T-cell (primary cell): ENCODE measurements around the gene ADAP2. TPM values are rescaled to one million over a fixed set of nuclear protein-coding genes. Genes with fewer than 3 reads are reported as not detected.

Experiments used
- ATAC-seq, 4 experiments: fragments of 200-7000 bp in 3 of 4; fragments of 150-1000 bp in 1 of 4; cut with Tn5 transposase; replicated peaks in 1 of 4; 1 replicate in 3 of 4; 2 replicates in 1 of 4; pipeline ENCODE4 v1.10.0; 2021; ENCODE audit warnings: moderate library complexity in 3 of 4, mild to moderate bottlenecking in 2 of 4, moderate number of reproducible peaks in 1 of 4
- CTCF ChIA-PET, 2 donors: fragments of 300-600 bp; sonication (Branson Sonifier 250); formaldehyde crosslinking; loops; one replicate each; lab custom pipeline; 2022; ENCODE audit warnings: antibody characterized with exemption in 2 of 2; lab: Charles Lee
- POLR2A ChIA-PET, 2 donors: fragments of 300-600 bp; sonication (Branson Sonifier 250); formaldehyde crosslinking; loops; one replicate each; lab custom pipeline; 2022; ENCODE audit warnings: antibody characterized with exemption in 2 of 2; lab: Charles Lee
- DNase-seq, 35 experiments: peaks; one replicate each; pipeline versions ENCODE4 v3.0.0 to v3.0.0-alpha.2; 2013 to 2023
- H3K27ac ChIP-seq: one replicate; pipeline ENCODE4 v1.5.1; 2013; ENCODE audit warnings: low read length
- H3K27me3 ChIP-seq, 2 experiments: replicated peaks in 1 of 2; 1 replicate in 1 of 2; 2 replicates in 1 of 2; pipeline versions ENCODE4 v1.6.1 to v1.7.0; 2013; ENCODE audit warnings: low read length in 1 of 2, mixed read lengths in 1 of 2; ENCODE audit not compliant: control insufficient read depth in 2 of 2, insufficient read depth in 2 of 2; ENCODE audit errors: extremely low read depth in 1 of 2
- H3K36me3 ChIP-seq, 2 donors: 1 replicate in 1 of 2; 2 replicates in 1 of 2; pipeline versions ENCODE4 v1.6.1 to v1.7.0; 2013; ENCODE audit warnings: low read length in 1 of 2; ENCODE audit not compliant: control insufficient read depth in 2 of 2, insufficient read depth in 1 of 2; ENCODE audit errors: extremely low read depth in 1 of 2
- H3K4me1 ChIP-seq, 2 experiments: 1 replicate in 1 of 2; 2 replicates in 1 of 2; pipeline versions ENCODE4 v1.6.1 to v1.7.0; 2013; ENCODE audit warnings: low read length in 2 of 2, mixed read lengths in 1 of 2; ENCODE audit not compliant: insufficient read depth in 2 of 2, control insufficient read depth in 1 of 2; ENCODE audit errors: extremely low read depth in 1 of 2
- H3K4me3 ChIP-seq, 2 donors: 1 replicate in 1 of 2; 2 replicates in 1 of 2; pipeline versions ENCODE4 v1.5.1 to v1.7.0; 2013; ENCODE audit warnings: mild to moderate bottlenecking in 2 of 2, low read length in 1 of 2, moderate library complexity in 1 of 2; ENCODE audit not compliant: control insufficient read depth in 1 of 2; ENCODE audit errors: extremely low read depth in 1 of 2
- H3K9me3 ChIP-seq: 2 replicates; pipeline ENCODE4 v1.7.0; 2013
- H3K27ac Mint-ChIP-seq, 2 donors: one replicate each; pipeline ENCODE4 v1.8.0; 2020 to 2021; ENCODE audit warnings: mild to moderate bottlenecking in 2 of 2, mixed read lengths in 2 of 2
- H3K27me3 Mint-ChIP-seq, 2 donors: one replicate each; pipeline ENCODE4 v1.8.0; 2021 to 2022; ENCODE audit warnings: mixed read lengths in 2 of 2
- H3K36me3 Mint-ChIP-seq: one replicate; pipeline ENCODE4 v1.8.0; 2021; ENCODE audit warnings: mixed read lengths
- H3K4me1 Mint-ChIP-seq, 3 donors: one replicate each; pipeline ENCODE4 v1.8.0; 2020 to 2022; ENCODE audit warnings: mixed read lengths in 3 of 3, mild to moderate bottlenecking in 1 of 3
- H3K4me3 Mint-ChIP-seq, 3 donors: one replicate each; pipeline ENCODE4 v1.8.0; 2020 to 2022; ENCODE audit warnings: mild to moderate bottlenecking in 3 of 3, mixed read lengths in 3 of 3, moderate library complexity in 3 of 3
- H3K9me3 Mint-ChIP-seq, 3 donors: one replicate each; pipeline ENCODE4 v1.8.0; 2020 to 2022; ENCODE audit warnings: mixed read lengths in 3 of 3
- WGBS: methylation state at CpG from one replicate; pipeline ENCODE4 v1.1.5; 2013; ENCODE audit warnings: missing lambda C conversion rate; ENCODE audit not compliant: insufficient coverage; 5-methylcytosine and 5-hydroxymethylcytosine counted together
- total RNA-seq, 35 experiments: library from RNA in 6 of 35; stranded (reverse) in 6 of 35; fragments of 120-200 nt in 1 of 35; gene quantifications; one replicate each; pipeline versions ENCODE4 v1.2.1 to v1.2.4 and lab custom pipeline; 2013 to 2026

ADAP2 gene
- total RNA-seq, 5 donors from 2014 or later (not counting 1 experiment from before 2014, with no cell fraction given): 1.7 to 4.9 (median 2.1) TPM

DNA sequence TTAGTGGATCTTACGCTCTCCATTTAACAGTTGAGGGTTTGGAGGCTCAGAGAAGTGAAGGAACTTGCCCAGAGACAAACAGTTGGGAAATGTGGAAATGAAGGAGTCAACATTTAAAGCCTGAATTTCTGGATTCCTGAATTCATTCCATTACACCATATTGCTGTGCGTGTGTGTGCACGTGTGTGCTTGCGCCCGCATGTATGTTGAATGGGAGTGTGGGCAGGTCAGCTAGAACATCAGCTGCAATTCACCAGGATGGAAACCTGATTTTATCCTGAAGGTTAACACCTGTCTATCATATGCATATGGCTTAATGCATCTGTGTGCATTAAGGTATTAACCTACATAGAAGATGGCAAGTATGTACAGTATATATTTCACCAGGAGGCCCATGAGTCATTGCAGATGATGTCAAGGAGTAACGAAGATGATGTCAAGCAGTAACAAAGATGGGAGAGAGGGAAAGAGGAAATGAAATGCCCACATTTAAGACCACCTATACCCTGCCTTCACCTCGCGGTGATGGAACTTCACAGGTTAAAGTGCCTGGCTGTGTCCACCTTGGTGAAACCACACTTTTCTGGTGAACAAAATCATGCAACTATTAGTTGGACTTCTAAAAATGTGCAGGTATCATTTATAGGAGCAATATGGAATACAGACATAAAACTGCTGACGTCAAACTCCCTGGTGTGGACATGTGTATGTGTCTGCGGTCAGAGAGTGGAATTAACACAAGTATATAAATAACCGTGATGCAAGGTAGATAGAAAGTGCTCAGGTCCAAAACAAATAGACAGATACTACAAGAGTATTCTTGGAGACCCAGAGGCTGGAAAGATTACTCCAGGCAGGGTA lies 832 bp upstream of the ADAP2 start:
- Histone ChIP-seq H3K27ac (no peak overlapping the region), H3K36me3 (no peaks in the 10 kb centered on the region), H3K9me3 (no peaks in the 10 kb centered on the region), H3K4me3 (no peak overlapping the region), H3K4me1 (peaks cover 0 to 10% of the 10 kb centered on the region in 2 experiments), H3K27me3 (peaks cover 5 to 43% of the 10 kb centered on the region in 2 experiments)
- H3K9me3 Mint-ChIP-seq: no peaks in the 10 kb centered on the region
- no peaks in the 10 kb centered on the region for H3K36me3 Mint-ChIP-seq
- H3K27me3 Mint-ChIP-seq: peaks cover 34 to 44% of the 10 kb centered on the region in 2 donors
- H3K27ac Mint-ChIP-seq: no peak overlapping the region
- ChIA-PET POLR2A (no interaction called here), CTCF (no interaction called here)
- no CpG with 5 or more reads among the region's 11 CpGs for WGBS
- no peak for DNase-seq
- peaks cover 6 to 14% (median 7%) of the 10 kb centered on the region in 3 donors for H3K4me1 Mint-ChIP-seq
- peak overlapping the region; percentile 47 to 64 (median 64) for H3K4me3 Mint-ChIP-seq
- no peak for ATAC-seq

DNA sequence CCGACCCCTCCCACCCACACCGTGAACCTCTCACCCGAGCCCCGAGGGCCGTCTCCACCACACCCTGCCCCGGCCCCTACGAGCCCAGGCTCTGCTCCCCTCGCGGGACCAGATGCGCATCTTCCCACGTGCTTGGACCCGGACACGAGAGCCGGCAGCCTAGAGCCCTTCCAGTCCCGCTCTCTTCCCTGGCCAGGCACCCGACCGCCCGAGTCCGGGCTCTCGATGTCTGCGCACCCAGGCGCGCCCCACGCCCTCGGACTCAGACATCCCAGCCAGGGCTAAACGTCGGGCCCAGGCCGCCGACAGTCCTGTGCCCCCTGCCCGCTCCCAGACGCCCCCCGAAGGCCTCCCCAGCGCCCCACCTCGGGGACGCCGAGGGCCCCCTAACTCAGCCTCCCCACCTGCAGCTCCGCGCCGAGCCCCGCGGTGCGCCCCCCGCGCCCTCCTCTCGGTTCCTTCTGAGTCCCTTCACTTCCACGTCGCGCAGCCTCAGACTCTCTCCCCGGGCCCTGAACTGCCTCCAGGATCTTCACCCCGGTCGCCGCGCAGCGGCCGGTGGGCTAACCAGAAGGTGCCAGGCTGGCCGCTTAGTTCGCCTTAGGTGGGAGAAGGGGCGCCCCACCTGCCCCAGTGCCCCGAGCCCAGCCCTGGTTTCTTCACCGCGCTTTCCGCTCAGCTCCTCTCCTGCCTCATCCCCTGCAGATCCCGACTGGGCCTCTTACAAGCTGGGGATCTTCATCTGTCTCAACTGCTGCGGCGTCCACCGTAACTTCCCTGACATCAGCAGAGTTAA lies 688 bp downstream of the ADAP2 start:
- Histone ChIP-seq H3K4me3 (no peak overlapping the region), H3K36me3 (no peaks in the 10 kb centered on the region), H3K9me3 (no peaks in the 10 kb centered on the region), H3K27ac (no peak overlapping the region), H3K27me3 (peaks cover 5 to 54% of the 10 kb centered on the region in 2 experiments), H3K4me1 (peaks cover 0 to 10% of the 10 kb centered on the region in 2 experiments)
- Mint-ChIP-seq H3K9me3 (no peaks in the 10 kb centered on the region), H3K36me3 (no peaks in the 10 kb centered on the region), H3K4me1 (peaks cover 6 to 14% (median 7%) of the 10 kb centered on the region in 3 donors), H3K27me3 (peaks cover 48 to 57% of the 10 kb centered on the region in 2 donors), H3K27ac (no peak overlapping the region), H3K4me3 (peak overlapping the region; percentile 58 to 83 (median 70))
- WGBS: 4% methylated on average over 61 of the region's 66 CpGs
- CTCF ChIA-PET: no interaction called here
- peak in 5 of 35 experiments; percentile 6 to 28 (median 10) for DNase-seq
- POLR2A ChIA-PET: no interaction called here
- peak in 2 of 4 experiments; percentile 27 to 42 for ATAC-seq

DNA sequence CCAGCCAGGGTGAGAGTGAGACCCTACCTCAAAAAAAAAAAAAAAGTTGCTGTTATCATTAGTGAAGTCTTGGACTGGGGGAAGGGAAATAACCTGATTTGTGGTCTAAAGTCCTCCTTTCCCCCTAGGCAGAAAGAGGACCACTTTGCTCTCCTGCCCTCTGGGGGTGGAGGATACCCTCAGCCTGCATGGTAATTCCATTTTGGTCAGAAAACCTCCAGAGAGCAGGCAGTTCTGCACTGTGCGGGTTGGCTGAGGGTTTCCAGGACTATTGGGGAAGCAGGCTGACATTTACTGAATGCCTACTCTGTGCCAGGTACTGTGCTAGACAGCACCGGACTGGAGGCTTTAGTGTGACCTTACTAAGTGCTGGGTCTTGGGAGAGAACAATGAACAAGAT lies 2.6 kb downstream of the ADAP2 start:
- DNase-seq: no peak
- H3K4me1 Mint-ChIP-seq: peaks cover 6 to 14% (median 7%) of the 10 kb centered on the region in 3 donors
- no peak overlapping the region for H3K4me3 Mint-ChIP-seq
- no peak overlapping the region for H3K4me3 ChIP-seq
- WGBS: 64% methylated on average over 2 of the region's 2 CpGs
- no peaks in the 10 kb centered on the region for H3K36me3 Mint-ChIP-seq
- H3K27me3 ChIP-seq: peaks cover 5 to 56% of the 10 kb centered on the region in 2 experiments
- no peaks in the 10 kb centered on the region for H3K36me3 ChIP-seq
- no peak overlapping the region for H3K27ac ChIP-seq
- ATAC-seq: no peak
- no peak overlapping the region for H3K27ac Mint-ChIP-seq
- H3K9me3 Mint-ChIP-seq: no peaks in the 10 kb centered on the region
- H3K27me3 Mint-ChIP-seq: peaks cover 48 to 58% of the 10 kb centered on the region in 2 donors
- ChIA-PET CTCF (no interaction called here), POLR2A (interaction anchor here in 1 of 2 donors (0.7 kb wide), 1 partner anchor 384 kb away, joined by 5 read pairs; no protein-coding TSS in a partner anchor)
- H3K4me1 ChIP-seq: peaks cover 0 to 10% of the 10 kb centered on the region in 2 experiments
- H3K9me3 ChIP-seq: no peaks in the 10 kb centered on the region

DNA sequence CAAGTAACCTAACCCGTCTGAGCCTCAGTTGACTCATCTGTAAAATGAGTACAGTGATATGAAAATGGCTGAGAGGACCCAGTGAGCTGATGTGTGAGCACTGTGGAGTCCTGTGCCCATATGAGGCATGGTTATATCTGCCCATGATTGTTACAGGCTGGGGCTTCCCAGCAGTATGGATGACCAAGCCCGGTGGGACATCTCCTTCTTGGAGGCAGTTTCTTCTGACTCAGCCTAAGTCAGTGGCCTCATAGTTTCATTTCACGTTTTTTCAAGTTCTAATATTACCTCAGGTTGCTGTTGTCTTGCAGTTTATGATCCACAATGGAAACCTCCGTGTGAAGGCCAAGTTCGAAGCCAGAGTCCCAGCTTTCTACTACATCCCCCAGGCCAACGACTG lies 4.8 kb downstream of the ADAP2 start:
- no peak overlapping the region for H3K4me3 ChIP-seq
- ATAC-seq (no peak), DNase-seq (no peak)
- Mint-ChIP-seq H3K4me3 (no peak overlapping the region), H3K4me1 (peaks cover 6 to 7% (median 6%) of the 10 kb centered on the region in 3 donors), H3K36me3 (no peaks in the 10 kb centered on the region), H3K27me3 (peaks cover 33 to 43% of the 10 kb centered on the region in 2 donors), H3K9me3 (no peaks in the 10 kb centered on the region), H3K27ac (no peak overlapping the region)
- peaks cover 0 to 52% of the 10 kb centered on the region in 2 experiments for H3K27me3 ChIP-seq
- no peaks in the 10 kb centered on the region for H3K9me3 ChIP-seq
- ChIA-PET POLR2A (interaction anchor here in 1 of 2 donors (0.6 kb wide), 1 partner anchor 12 kb away, joined by 4 read pairs; no protein-coding TSS in a partner anchor), CTCF (interaction anchor here in 1 of 2 donors (0.6 kb wide), 1 partner anchor 16 kb away, joined by 3 read pairs; no protein-coding TSS in a partner anchor)
- no peak overlapping the region for H3K27ac ChIP-seq
- WGBS: 60% methylated on average over 1 of the region's 6 CpGs
- peaks cover 0 to 10% of the 10 kb centered on the region in 2 experiments for H3K4me1 ChIP-seq
- H3K36me3 ChIP-seq: no peaks in the 10 kb centered on the region

DNA sequence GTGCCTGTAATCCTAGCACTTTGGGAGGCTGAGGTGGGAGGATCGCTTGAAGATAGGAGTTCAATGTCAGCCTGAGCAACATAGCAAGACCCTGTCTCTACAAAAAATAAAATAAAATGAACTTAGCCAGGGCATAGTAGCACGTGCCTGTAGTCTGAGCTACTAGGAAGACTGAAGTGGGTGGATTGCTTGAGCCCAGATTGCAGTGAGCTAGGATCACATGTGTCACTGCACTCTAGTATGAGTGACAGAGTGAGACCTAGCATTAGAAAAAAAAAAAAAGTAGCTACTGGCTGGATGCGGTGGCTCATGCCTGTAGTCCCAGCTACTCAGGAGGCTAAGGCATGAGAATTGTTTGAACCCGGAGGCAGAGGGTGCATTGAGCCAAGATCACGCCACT lies 6.0 kb downstream of the ADAP2 start:
- Mint-ChIP-seq H3K27me3 (peaks cover 29 to 38% of the 10 kb centered on the region in 2 donors), H3K4me3 (no peak overlapping the region), H3K36me3 (no peaks in the 10 kb centered on the region), H3K4me1 (peaks cover 2 to 3% (median 2%) of the 10 kb centered on the region in 3 donors), H3K27ac (no peak overlapping the region), H3K9me3 (no peaks in the 10 kb centered on the region)
- Histone ChIP-seq H3K4me3 (no peak overlapping the region), H3K9me3 (no peaks in the 10 kb centered on the region), H3K36me3 (no peaks in the 10 kb centered on the region), H3K27me3 (peaks cover 0 to 42% of the 10 kb centered on the region in 2 experiments), H3K4me1 (peaks cover 0 to 2% of the 10 kb centered on the region in 2 experiments), H3K27ac (no peak overlapping the region)
- no peak for ATAC-seq
- ChIA-PET POLR2A (interaction anchor here in 1 of 2 donors (0.7 kb wide), 1 partner anchor 800 kb away, joined by 4 read pairs; no protein-coding TSS in a partner anchor), CTCF (no interaction called here)
- 44% methylated on average over 1 of the region's 5 CpGs for WGBS
- no peak for DNase-seq

DNA sequence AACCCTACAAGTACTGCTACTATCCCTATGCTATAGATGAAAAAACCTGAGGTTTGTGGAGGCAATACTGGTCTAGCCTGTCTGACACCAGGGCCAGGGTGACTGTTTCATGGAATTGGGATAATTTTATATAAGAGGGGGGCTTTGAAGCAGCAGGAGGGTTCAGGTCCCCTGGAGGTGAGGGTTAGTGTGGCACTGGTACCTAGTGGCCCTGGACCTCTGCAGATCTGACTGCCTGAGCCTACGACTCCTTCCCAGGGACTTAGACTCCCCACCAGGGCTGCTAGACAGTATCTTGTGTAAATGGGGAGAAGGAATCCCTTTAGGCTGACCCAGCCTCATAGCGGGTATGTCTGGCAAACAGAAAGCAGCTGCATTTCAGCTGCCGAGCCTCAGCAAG lies 6.8 kb downstream of the ADAP2 start:
- Mint-ChIP-seq H3K27ac (no peak overlapping the region), H3K4me3 (no peak overlapping the region), H3K36me3 (no peaks in the 10 kb centered on the region), H3K4me1 (no peaks in the 10 kb centered on the region), H3K27me3 (peaks cover 25 to 30% of the 10 kb centered on the region in 2 donors), H3K9me3 (no peaks in the 10 kb centered on the region)
- H3K4me1 ChIP-seq: no peaks in the 10 kb centered on the region
- H3K27ac ChIP-seq: no peak overlapping the region
- H3K36me3 ChIP-seq: no peaks in the 10 kb centered on the region
- POLR2A ChIA-PET: no interaction called here
- H3K27me3 ChIP-seq: peaks cover 0 to 34% of the 10 kb centered on the region in 2 experiments
- ATAC-seq (no peak), DNase-seq (no peak)
- no CpG with 5 or more reads among the region's 3 CpGs for WGBS
- no peak overlapping the region for H3K4me3 ChIP-seq
- no peaks in the 10 kb centered on the region for H3K9me3 ChIP-seq
- CTCF ChIA-PET: interaction anchor here in 1 of 2 donors (0.6 kb wide), 1 partner anchor 25 kb away, joined by 6 read pairs; no protein-coding TSS in a partner anchor
